Astrocyte of the spinal cord (primary cell): ENCODE data around the gene CXCR6.

ENCODE experiments used
- DNase-seq: peaks from one replicate; pipeline ENCODE4 v3.0.0; 2011; ENCODE audit warnings: low read depth, low spot score
- H3K4me3 ChIP-seq: 2 replicates; pipeline ENCODE4 v1.5.1; 2011; ENCODE audit warnings: low read depth, mild to moderate bottlenecking, low read length, moderate library complexity
- CTCF ChIP-seq: IDR thresholded peaks from 2 replicates; pipeline ENCODE4 v1.5.1; 2012; ENCODE audit warnings: low read depth, mild to moderate bottlenecking, low read length, inconsistent platforms
- in situ Hi-C: cut with HindIII; loops from 2 replicates; pipeline ENCODE4 v1.10.0; 2017; ENCODE audit warnings: low sequenced_read_pairs

The CXCR6 gene

GRCh38 chr3:45978006-45978761 is 34.9 kb downstream of the CXCR6 start:
- in situ Hi-C loops = no loop called here
- TF ChIP-seq CTCF = no peak
- H3K4me3 ChIP-seq = no peak overlapping the region
- no peak for DNase-seq

GRCh38 chr3:45979378-45979777 is 36.1 kb downstream of the CXCR6 start:
- H3K4me3 ChIP-seq = no peak overlapping the region
- no peak for TF ChIP-seq CTCF
- in situ Hi-C loops = no loop called here
- DNase-seq = no peak

DNA sequence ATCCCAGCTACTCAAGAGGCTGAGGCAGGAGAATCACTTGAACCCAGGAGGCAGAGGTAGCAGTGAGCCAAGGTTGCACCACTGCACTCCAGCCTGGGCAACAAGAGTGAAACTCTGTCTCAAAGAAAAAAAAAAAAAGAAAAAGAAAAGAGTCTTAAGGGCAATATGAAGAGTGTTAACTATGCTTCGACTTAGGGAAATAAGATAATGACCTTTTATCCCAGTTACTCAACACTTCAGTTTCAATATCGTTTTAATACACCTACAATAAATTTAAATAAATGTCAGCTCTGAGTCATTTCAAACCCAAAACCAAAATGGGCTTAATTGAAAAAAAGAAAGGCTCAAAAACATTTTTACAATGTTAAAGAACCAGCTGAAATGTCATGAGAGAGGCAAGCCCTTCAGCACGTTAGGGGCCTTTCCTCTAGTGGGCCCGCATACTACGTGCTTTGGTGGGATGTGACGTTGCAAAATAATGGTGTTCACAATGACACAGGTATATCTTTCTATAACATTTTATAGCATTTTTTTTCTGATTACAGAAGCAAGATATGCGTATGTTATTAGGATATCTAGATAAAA is 37.1 kb downstream of the CXCR6 start:
- no peak for TF ChIP-seq CTCF
- DNase-seq = no peak
- in situ Hi-C loops = no loop called here
- no peak overlapping the region for H3K4me3 ChIP-seq

GRCh38 chr3:45980819-45981218 is 37.6 kb downstream of the CXCR6 start:
- no peak for DNase-seq
- in situ Hi-C loops = no loop called here
- no peak overlapping the region for H3K4me3 ChIP-seq
- no peak for TF ChIP-seq CTCF

- no peak for DNase-seq
- in situ Hi-C loops = no loop called here
- no peak for TF ChIP-seq CTCF
- no peak overlapping the region for H3K4me3 ChIP-seq
Measured at GRCh38 chr3:45981346-45982074, 38.2 kb downstream of the CXCR6 start.

DNA sequence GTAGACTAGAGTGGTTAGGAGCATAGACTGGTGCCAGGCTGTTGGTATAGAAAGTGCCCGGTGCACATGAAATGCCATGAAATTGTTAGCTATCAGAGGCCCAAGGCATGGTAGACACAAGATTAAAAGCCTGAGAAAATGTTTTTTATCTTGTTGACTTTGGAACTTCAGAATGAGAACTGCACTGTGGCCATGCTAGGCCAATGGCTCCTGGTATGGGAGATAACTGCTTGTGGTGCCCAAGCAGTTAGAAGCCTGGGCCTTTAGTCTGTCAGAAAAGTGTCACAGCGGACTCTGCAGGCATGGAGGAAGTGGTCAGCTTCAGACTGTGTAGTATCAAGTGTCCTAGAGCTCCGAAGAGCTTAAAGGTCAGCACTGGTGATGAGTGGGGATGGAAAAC is 40.5 kb downstream of the CXCR6 start:
- H3K4me3 ChIP-seq = no peak overlapping the region
- in situ Hi-C loops = no loop called here
- no peak for DNase-seq
- no peak for TF ChIP-seq CTCF
